ENCODE measurements around the gene NOX1.
"Not testable (repeated sequence)": the region's sequence is repeated elsewhere in the genome, so short reads cannot be mapped to it uniquely, and the experiment has no call there.

- not testable (repeated sequence) for TF ChIP-seq CTCF, POLR2A (IDR thresholded peaks at IDR 0.05)
Measured at GRCh38 chrX:100808265-100808664, 65.9 kb downstream of the NOX1 start.
